Right lobe of liver (tissue), 6 donors: ENCODE results near the gene RHOU. TPM values are rescaled to one million over a fixed set of nuclear protein-coding genes. Genes with fewer than 3 reads are reported as not detected.

Experiments
- ATAC-seq, 4 donors: fragments of 200-7000 bp; cut with Tn5 transposase; one replicate each; pipeline ENCODE4 v1.9.1; 2020; ENCODE audit warnings: mild to moderate bottlenecking in 4 of 4, moderate library complexity in 4 of 4
- DNase-seq, 3 donors: peaks; one replicate each; pipeline ENCODE4 v3.0.0-alpha.2; 2020
- H3K27ac ChIP-seq, 3 donors: fragments of 200-600 bp; one replicate each; pipeline ENCODE4 v1.8.0; 2022
- H3K27me3 ChIP-seq, 2 donors: fragments of 200-600 bp; one replicate each; pipeline ENCODE4 v1.8.0; 2022
- H3K36me3 ChIP-seq, 4 donors: fragments of 200-600 bp; sonication (generic) in 1 of 4; one replicate each; pipeline versions ENCODE4 v1.5.1 to v1.8.0; 2017 to 2022; ENCODE audit warnings: control low read depth in 1 of 4
- H3K4me1 ChIP-seq, 4 donors: fragments of 200-600 bp; sonication (generic) in 1 of 4; one replicate each; pipeline versions ENCODE4 v1.5.1 to v1.8.0; 2017 to 2022; ENCODE audit warnings: control low read depth in 1 of 4
- H3K4me3 ChIP-seq, 3 donors: fragments of 200-600 bp; one replicate each; pipeline ENCODE4 v1.8.0; 2022
- H3K9me3 ChIP-seq, 4 donors: fragments of 200-600 bp; sonication (generic) in 1 of 4; one replicate each; pipeline versions ENCODE4 v1.5.1 to v1.8.0; 2017 to 2022; ENCODE audit warnings: control low read depth in 1 of 4
- CTCF ChIP-seq, 4 donors: fragments of 200-600 bp in 3 of 4; fragments of 450-650 bp in 1 of 4; IDR thresholded peaks; one replicate each; pipeline versions ENCODE4 v1.5.1 to v1.8.0; 2016 to 2022; ENCODE audit warnings: antibody characterized with exemption in 4 of 4, mild to moderate bottlenecking in 2 of 4
- POLR2A ChIP-seq: fragments of 450-650 bp; IDR thresholded peaks from one replicate; pipeline ENCODE4 v1.6.1; 2017; ENCODE audit warnings: antibody characterized with exemption, mild to moderate bottlenecking
- WGBS: methylation state at CpG from one replicate; pipeline ENCODE4 v1.1.6; 2018; ENCODE audit warnings: low coverage, low lambda C conversion rate; ENCODE audit not compliant: insufficient coverage; ENCODE audit errors: missing lambda C conversion rate; 5-methylcytosine and 5-hydroxymethylcytosine counted together
- intact Hi-C, 2 donors: fragments of 100-400 bp; cut with DNase I; formaldehyde crosslinking; loops; one replicate each; pipeline versions ENCODE4 v1.11.2 to v1.14.1; 2022
- total RNA-seq, 6 experiments: library from RNA; depleted of rRNA in 2 of 6; stranded (reverse); fragments of >200 nt in 2 of 6; fragmentation: NEBNext Ultra II Directional in 3 of 6; extraction: Animal tissue kit (Norgen Biotek cat#: 25700) in 3 of 6; gene quantifications; one replicate each; pipeline versions ENCODE4 v1.1.0 to v1.2.4, GENCODE V29; 2016 to 2023
- donor health status: DM: no; HTN: yes; CAD: no.
- donor health status: DM: no; HTN: no; CAD: no.
- donor health status: DM: no; HTN: no; CAD: no.
- donor health status: DM: no; HTN: yes; CAD: no.
- donor health status: DM: no; HTN: yes; CAD: no.

The RHOU gene
- total RNA-seq, 6 experiments from 2014 or later = 16.6 to 22.2 (median 19.6) TPM

DNA sequence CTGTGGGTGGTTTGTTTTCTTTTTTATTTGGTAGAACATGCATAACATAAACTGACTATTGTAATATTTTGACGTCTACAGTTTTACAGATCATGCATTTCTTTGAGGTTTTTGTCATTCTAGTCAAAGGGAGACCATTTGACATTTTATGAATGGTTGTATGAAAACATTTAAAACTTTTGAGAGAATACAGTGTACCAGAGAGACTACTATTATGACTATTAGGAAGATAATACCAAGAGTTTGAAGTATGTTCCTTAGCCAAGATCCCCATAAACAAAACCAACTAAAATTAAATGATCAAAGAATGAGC lies 37.3 kb upstream of the RHOU start:
- Histone ChIP-seq H3K9me3 (no peaks in the 10 kb centered on the region), H3K36me3 (no peaks in the 10 kb centered on the region), H3K27ac (peak overlapping the region in 2 of 3 donors; percentile 57 to 69), H3K4me3 (no peak overlapping the region), H3K27me3 (no peaks in the 10 kb centered on the region), H3K4me1 (peaks cover 0 to 7% (median 2%) of the 10 kb centered on the region in 4 donors)
- no peak for DNase-seq
- intact Hi-C loops = no loop called here
- WGBS = 79% methylated on average over 1 of the region's 1 CpG
- no peak for ATAC-seq
- TF ChIP-seq POLR2A = no peak
- no peak for TF ChIP-seq CTCF (IDR thresholded peaks at IDR 0.05)

- Histone ChIP-seq H3K36me3 (no peaks in the 10 kb centered on the region), H3K27ac (no peak overlapping the region), H3K4me3 (no peak overlapping the region), H3K4me1 (peaks cover 0 to 20% (median 4%) of the 10 kb centered on the region in 4 donors), H3K27me3 (no peaks in the 10 kb centered on the region), H3K9me3 (no peaks in the 10 kb centered on the region)
- no peak for DNase-seq
- WGBS = 100% methylated on average over 1 of the region's 1 CpG
- intact Hi-C loops = no loop called here
- TF ChIP-seq CTCF (IDR thresholded peaks at IDR 0.05) (no peak), POLR2A (no peak)
- no peak for ATAC-seq
Observed at GRCh38 chr1:228702433-228702832, 32.8 kb upstream of the RHOU start.

GRCh38 chr1:228706305-228706704 lies 29.0 kb upstream of the RHOU start:
- intact Hi-C loops = no loop called here
- ATAC-seq (peak; percentile 67 to 79 (median 70)), DNase-seq (no peak)
- no peaks in the 10 kb centered on the region for H3K27me3 ChIP-seq
- TF ChIP-seq POLR2A = no peak
- TF ChIP-seq CTCF (IDR thresholded peaks at IDR 0.05) = no peak
- no peak overlapping the region for H3K4me3 ChIP-seq
- H3K4me1 ChIP-seq = peaks cover 0 to 17% (median 2%) of the 10 kb centered on the region in 4 donors
- H3K27ac ChIP-seq = peak overlapping the region in 2 of 3 donors; percentile 72 to 96
- no peaks in the 10 kb centered on the region for H3K36me3 ChIP-seq
- 50% methylated on average over 4 of the region's 4 CpGs for WGBS
- H3K9me3 ChIP-seq = no peaks in the 10 kb centered on the region

DNA sequence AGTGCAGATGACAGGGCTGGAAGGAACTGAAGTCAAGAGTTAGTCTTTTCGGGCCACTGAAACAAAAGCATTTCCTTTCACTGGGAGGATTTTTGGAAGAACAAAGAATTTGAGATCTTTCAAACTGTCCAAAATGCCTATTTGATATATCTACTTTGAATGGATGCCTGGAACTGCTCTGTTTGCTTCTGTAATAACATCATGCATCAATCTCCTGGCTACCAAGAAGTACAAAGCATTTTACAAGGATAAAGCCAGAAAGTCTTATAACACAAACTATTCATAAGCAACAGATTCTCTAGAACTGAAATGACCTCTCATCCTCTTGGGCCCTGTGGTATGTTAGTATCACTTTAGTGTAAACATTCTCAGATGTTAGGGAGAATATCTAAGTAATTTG lies 18.2 kb upstream of the RHOU start:
- WGBS = 86% methylated on average over 1 of the region's 1 CpG
- TF ChIP-seq POLR2A (no peak), CTCF (IDR thresholded peaks at IDR 0.05) (no peak)
- intact Hi-C loops = no loop called here
- DNase-seq (no peak), ATAC-seq (no peak)
- Histone ChIP-seq H3K4me1 (peaks cover 0 to 5% (median 0%) of the 10 kb centered on the region in 4 donors), H3K27ac (no peak overlapping the region), H3K4me3 (no peak overlapping the region), H3K27me3 (no peaks in the 10 kb centered on the region), H3K36me3 (no peaks in the 10 kb centered on the region), H3K9me3 (no peaks in the 10 kb centered on the region)

DNA sequence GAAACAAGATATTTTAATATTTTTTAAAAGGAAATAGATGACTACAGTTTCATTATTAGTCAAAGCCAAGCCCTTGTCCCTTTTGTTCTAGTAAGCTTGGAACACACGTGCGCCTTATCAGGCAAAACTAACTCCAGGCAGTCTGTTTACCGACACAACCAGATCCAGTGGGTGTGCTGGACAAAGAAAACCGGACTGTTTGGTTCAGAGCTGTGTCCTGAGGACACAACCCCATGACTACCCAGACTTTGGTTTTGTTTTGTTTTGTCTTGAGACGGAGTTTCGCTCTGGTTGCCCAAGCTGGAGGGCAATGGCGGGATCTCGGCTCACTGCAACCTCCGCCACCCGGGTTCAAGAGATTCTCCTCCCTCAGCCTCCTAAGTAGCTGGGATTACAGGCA lies 13.9 kb upstream of the RHOU start:
- WGBS = 43% methylated on average over 10 of the region's 10 CpGs
- ATAC-seq (peak; percentile 83 to 93 (median 89)), DNase-seq (peak; percentile 42 to 79 (median 70))
- H3K4me1 ChIP-seq = peaks cover 0 to 6% (median 2%) of the 10 kb centered on the region in 4 donors
- TF ChIP-seq CTCF (IDR thresholded peaks at IDR 0.05) (no peak), POLR2A (peak; percentile 35)
- no peaks in the 10 kb centered on the region for H3K36me3 ChIP-seq
- intact Hi-C loops = no loop called here
- H3K27me3 ChIP-seq = no peaks in the 10 kb centered on the region
- H3K27ac ChIP-seq = peak overlapping the region; percentile 77 to 99 (median 78)
- H3K9me3 ChIP-seq = no peaks in the 10 kb centered on the region
- no peak overlapping the region for H3K4me3 ChIP-seq
